Fibroblast of mammary gland (primary cell): ENCODE measurements around the gene ALDOC.

ENCODE experiments used
- DNase-seq: peaks from one replicate; pipeline ENCODE4 v3.0.0-alpha.2; 2010; ENCODE audit warnings: low read depth
- H3K4me3 ChIP-seq: 2 replicates; pipeline ENCODE4 v1.5.1; 2011; ENCODE audit warnings: low read depth, mild to moderate bottlenecking, low read length, moderate library complexity; ENCODE audit not compliant: control insufficient read depth
- CTCF ChIP-seq: conservative IDR thresholded peaks from 2 replicates; pipeline ENCODE4 v1.5.1; 2011; ENCODE audit warnings: low read depth, low read length, inconsistent platforms; ENCODE audit not compliant: control insufficient read depth, insufficient read depth

ALDOC gene

GRCh38 chr17:28571361-28572122 is 5.2 kb downstream of the ALDOC start, which contains the start of gene PIGS:
TSS of gene PIGS (minus strand) at chr17:28571524. CDS start at chr17:28571496, 28 bp downstream.
- peak; percentile 82 for DNase-seq
- peak within 1 kb of the TSS; percentile 74 for H3K4me3 ChIP-seq
- TF ChIP-seq CTCF, result no peak

- H3K4me3 ChIP-seq, result peak overlapping the region; percentile 74
- DNase-seq, result no peak
- no peak for TF ChIP-seq CTCF
These were observed 5.9 kb downstream of the ALDOC start for GRCh38 chr17:28570716-28571360.

GRCh38 chr17:28569446-28569845 is 7.2 kb downstream of the ALDOC start:
- no peak for DNase-seq
- H3K4me3 ChIP-seq, result no peak overlapping the region
- no peak for TF ChIP-seq CTCF

GRCh38 chr17:28567604-28568003 is 9.1 kb downstream of the ALDOC start:
- TF ChIP-seq CTCF, result no peak
- no peak for DNase-seq
- H3K4me3 ChIP-seq, result no peak overlapping the region

GRCh38 chr17:28563475-28563874 is 13.2 kb downstream of the ALDOC start:
- peak; percentile 17 for DNase-seq
- no peak for TF ChIP-seq CTCF
- no peak overlapping the region for H3K4me3 ChIP-seq

- no peak for TF ChIP-seq CTCF
- no peak overlapping the region for H3K4me3 ChIP-seq
- DNase-seq, result no peak
These were observed 21.7 kb downstream of the ALDOC start for GRCh38 chr17:28555022-28555421.
